DND-41 (cell line): ENCODE data around the gene RHCG.

Experiments used
- ATAC-seq: fragments of 200-7000 bp; cut with Tn5 transposase; 3 replicates; pipeline ENCODE4 v1.9.1; 2021; ENCODE audit warnings: low read depth; ENCODE audit not compliant: insufficient read depth
- DNase-seq: peaks from one replicate; pipeline ENCODE4 v3.0.0-alpha.2; 2020
- H2AFZ ChIP-seq: 2 replicates; pipeline ENCODE4 v1.6.0; 2012; ENCODE audit warnings: low read depth, low read length
- H3K27ac ChIP-seq: 2 replicates; pipeline ENCODE4 v1.5.1; 2012; ENCODE audit warnings: low read length, inconsistent platforms
- H3K27me3 ChIP-seq: fragments of 200-600 bp; sonication (generic); 2 replicates; pipeline ENCODE4 v1.6.0; 2012; ENCODE audit warnings: low read length, mild to moderate bottlenecking, inconsistent platforms; ENCODE audit not compliant: insufficient read depth, poor library complexity
- H3K36me3 ChIP-seq: 2 replicates; pipeline ENCODE4 v1.5.1; 2012; ENCODE audit warnings: low read length, inconsistent platforms; ENCODE audit not compliant: insufficient read depth
- H3K4me1 ChIP-seq: 2 replicates; pipeline ENCODE4 v1.5.1; 2012; ENCODE audit warnings: mild to moderate bottlenecking, low read length; ENCODE audit not compliant: insufficient read depth
- H3K4me2 ChIP-seq: 2 replicates; pipeline ENCODE4 v1.6.0; 2012; ENCODE audit warnings: mild to moderate bottlenecking, moderate library complexity, low read length, inconsistent platforms; ENCODE audit not compliant: insufficient read depth
- H3K4me3 ChIP-seq, 2 experiments: fragments of 200-600 bp in 1 of 2; shearing (Covaris generic) in 1 of 2; 2 replicates each; pipeline ENCODE4 v1.5.1; 2012 to 2016; ENCODE audit warnings: inconsistent platforms in 2 of 2, low read length in 2 of 2, mild to moderate bottlenecking in 2 of 2, low read depth in 1 of 2, moderate library complexity in 1 of 2
- H3K79me2 ChIP-seq: 2 replicates; pipeline ENCODE4 v1.6.0; 2012; ENCODE audit warnings: low read length, inconsistent platforms; ENCODE audit not compliant: insufficient read depth
- H3K9ac ChIP-seq: 2 replicates; pipeline ENCODE4 v1.6.0; 2012; ENCODE audit warnings: low read depth, mild to moderate bottlenecking, inconsistent platforms, low read length, moderate library complexity
- H3K9me3 ChIP-seq: 2 replicates; pipeline ENCODE4 v1.5.1; 2012; ENCODE audit warnings: low read length, moderate library complexity, mild to moderate bottlenecking, inconsistent platforms; ENCODE audit not compliant: insufficient read depth, severe bottlenecking
- H4K20me1 ChIP-seq: 2 replicates; pipeline ENCODE4 v1.6.0; 2012; ENCODE audit warnings: low read length; ENCODE audit not compliant: insufficient read depth
- EZH2 ChIP-seq: IDR thresholded peaks from 3 replicates; pipeline ENCODE4 v1.6.1; 2012; ENCODE audit warnings: borderline replicate concordance, low read depth, mild to moderate bottlenecking, moderate library complexity, low read length, inconsistent platforms; ENCODE audit not compliant: severe bottlenecking
- TF ChIP-seq, protein P1 (sequence below): IDR thresholded peaks from 2 replicates; pipeline ENCODE4 v1.5.1; 2012; ENCODE audit warnings: borderline replicate concordance, low read length, moderate library complexity, mild to moderate bottlenecking; ENCODE audit not compliant: poor library complexity, severe bottlenecking; ENCODE audit errors: extremely low read depth

Gene RHCG

DNA sequence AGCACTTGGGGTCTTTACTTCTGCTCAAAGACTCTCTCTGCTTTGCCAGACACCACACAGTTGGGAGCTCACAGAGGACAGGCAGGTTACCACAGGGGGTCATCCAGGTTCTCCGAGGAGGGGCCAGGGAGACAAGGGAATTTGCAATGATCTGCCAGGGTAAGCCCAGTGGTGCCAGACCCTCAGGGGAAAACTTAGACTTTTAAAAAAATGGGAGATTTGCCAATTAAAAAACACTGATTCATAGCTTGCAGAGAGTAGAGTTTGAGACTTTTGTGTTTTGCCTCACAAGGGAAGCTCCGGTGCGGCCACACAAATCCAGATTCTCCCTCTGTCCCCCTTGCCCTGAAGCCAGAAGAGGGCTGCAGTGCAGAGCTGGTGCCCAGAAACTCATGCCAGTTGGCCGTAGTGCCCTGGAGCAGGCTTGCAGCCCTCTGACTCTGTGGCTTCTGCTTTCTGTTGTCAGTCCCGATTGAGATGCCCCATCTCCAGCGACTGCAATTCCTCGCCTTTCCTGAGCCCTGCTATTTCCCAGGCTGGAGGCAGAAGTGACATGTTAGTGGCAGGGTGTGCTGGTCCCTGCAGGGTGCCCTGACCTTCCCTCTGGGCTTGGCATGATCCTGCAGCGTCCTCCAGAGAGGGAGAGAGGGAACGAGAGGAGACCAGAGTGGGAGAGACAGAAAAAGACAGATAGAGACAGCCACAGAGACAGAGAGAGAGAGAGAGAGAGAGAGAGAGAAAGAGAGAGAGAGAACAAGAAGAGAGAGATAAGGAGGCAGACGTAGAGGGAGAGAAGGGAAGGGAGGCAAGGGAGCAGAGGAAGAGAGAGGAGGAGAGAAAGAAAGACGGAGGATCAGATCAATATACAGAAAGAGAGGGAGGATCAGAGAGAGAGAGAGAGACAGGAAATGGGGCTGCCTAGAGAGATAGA is 46.0 kb downstream of the RHCG start:
- TF ChIP-seq, protein P1, sequence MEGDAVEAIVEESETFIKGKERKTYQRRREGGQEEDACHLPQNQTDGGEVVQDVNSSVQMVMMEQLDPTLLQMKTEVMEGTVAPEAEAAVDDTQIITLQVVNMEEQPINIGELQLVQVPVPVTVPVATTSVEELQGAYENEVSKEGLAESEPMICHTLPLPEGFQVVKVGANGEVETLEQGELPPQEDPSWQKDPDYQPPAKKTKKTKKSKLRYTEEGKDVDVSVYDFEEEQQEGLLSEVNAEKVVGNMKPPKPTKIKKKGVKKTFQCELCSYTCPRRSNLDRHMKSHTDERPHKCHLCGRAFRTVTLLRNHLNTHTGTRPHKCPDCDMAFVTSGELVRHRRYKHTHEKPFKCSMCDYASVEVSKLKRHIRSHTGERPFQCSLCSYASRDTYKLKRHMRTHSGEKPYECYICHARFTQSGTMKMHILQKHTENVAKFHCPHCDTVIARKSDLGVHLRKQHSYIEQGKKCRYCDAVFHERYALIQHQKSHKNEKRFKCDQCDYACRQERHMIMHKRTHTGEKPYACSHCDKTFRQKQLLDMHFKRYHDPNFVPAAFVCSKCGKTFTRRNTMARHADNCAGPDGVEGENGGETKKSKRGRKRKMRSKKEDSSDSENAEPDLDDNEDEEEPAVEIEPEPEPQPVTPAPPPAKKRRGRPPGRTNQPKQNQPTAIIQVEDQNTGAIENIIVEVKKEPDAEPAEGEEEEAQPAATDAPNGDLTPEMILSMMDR, result no peak
- TF ChIP-seq EZH2, result no peak
- H3K4me2 ChIP-seq, result no peak overlapping the region
- H3K9me3 ChIP-seq, result no peaks in the 10 kb centered on the region

GRCh38 chr15:89448825-89449224 is 47.6 kb downstream of the RHCG start:
- Histone ChIP-seq H3K36me3 (no peaks in the 10 kb centered on the region), H3K4me3 (no peak overlapping the region), H4K20me1 (peaks cover 3% of the 10 kb centered on the region; the same call in 1 of the 2 replicates), H3K27me3 (peaks cover 8% of the 10 kb centered on the region), H3K4me1 (no peaks in the 10 kb centered on the region), H3K27ac (no peak overlapping the region), H3K79me2 (no peaks in the 10 kb centered on the region), H3K9ac (no peak overlapping the region), H3K9me3 (no peaks in the 10 kb centered on the region), H3K4me2 (no peak overlapping the region), H2AFZ (no peak overlapping the region)
- ATAC-seq, result no peak
- TF ChIP-seq, protein P1, result no peak
- no peak for TF ChIP-seq EZH2
- no peak for DNase-seq

More for the DNA sequence above, 46.0 kb downstream of the RHCG start:
- Histone ChIP-seq H3K27ac (no peak overlapping the region), H3K4me1 (no peaks in the 10 kb centered on the region), H4K20me1 (peaks cover 2% of the 10 kb centered on the region; the same call in 1 of the 2 replicates), H3K4me3 (no peak overlapping the region), H3K27me3 (peaks cover 8% of the 10 kb centered on the region), H3K79me2 (no peaks in the 10 kb centered on the region), H3K36me3 (no peaks in the 10 kb centered on the region), H2AFZ (no peak overlapping the region), H3K9ac (no peak overlapping the region)
- DNase-seq, result no peak
- ATAC-seq, result no peak

GRCh38 chr15:89447676-89448075 is 48.7 kb downstream of the RHCG start:
- H3K27me3 ChIP-seq, result peaks cover 8% of the 10 kb centered on the region

More at GRCh38 chr15:89447676-89448075, 48.7 kb downstream of the RHCG start:
- H3K4me2 ChIP-seq, result no peak overlapping the region
- no peak for ATAC-seq
- no peaks in the 10 kb centered on the region for H3K79me2 ChIP-seq
- no peaks in the 10 kb centered on the region for H3K4me1 ChIP-seq
- H3K27ac ChIP-seq, result no peak overlapping the region
- no peak overlapping the region for H2AFZ ChIP-seq
- no peak overlapping the region for H3K4me3 ChIP-seq
- no peaks in the 10 kb centered on the region for H3K9me3 ChIP-seq
- peaks cover 3% of the 10 kb centered on the region; the same call in 1 of the 2 replicates for H4K20me1 ChIP-seq
- DNase-seq, result no peak
- no peak overlapping the region for H3K9ac ChIP-seq
- no peaks in the 10 kb centered on the region for H3K36me3 ChIP-seq
- TF ChIP-seq, protein P1, result no peak
- no peak for TF ChIP-seq EZH2
